Loucy (cell line): ENCODE data around the gene TENM4.

Experiments used
- CTCF ChIP-seq: fragments of 200-600 bp; sonication (generic); conservative IDR thresholded peaks from 2 replicates; pipeline ENCODE4 v1.5.1; 2014; ENCODE audit warnings: mild to moderate bottlenecking, antibody characterized with exemption, low read length
- EZH2phosphoT487 ChIP-seq: fragments of 200-600 bp; IDR thresholded peaks from 2 replicates; pipeline ENCODE4 v1.6.1; 2018; ENCODE audit warnings: antibody characterized with exemption, mild to moderate bottlenecking, moderate library complexity, borderline replicate concordance

- TF ChIP-seq CTCF (no peak), EZH2phosphoT487 (no peak)
Observed at GRCh38 chr11:78669249-78669648, 771.6 kb downstream of the TENM4 start.
